NAMALWA (cell line): ENCODE results near the gene NDC1.

ENCODE experiments used
- DNase-seq: peaks from one replicate; pipeline ENCODE4 v3.0.0-alpha.2; 2015; ENCODE audit warnings: low spot score

NDC1 gene

DNA sequence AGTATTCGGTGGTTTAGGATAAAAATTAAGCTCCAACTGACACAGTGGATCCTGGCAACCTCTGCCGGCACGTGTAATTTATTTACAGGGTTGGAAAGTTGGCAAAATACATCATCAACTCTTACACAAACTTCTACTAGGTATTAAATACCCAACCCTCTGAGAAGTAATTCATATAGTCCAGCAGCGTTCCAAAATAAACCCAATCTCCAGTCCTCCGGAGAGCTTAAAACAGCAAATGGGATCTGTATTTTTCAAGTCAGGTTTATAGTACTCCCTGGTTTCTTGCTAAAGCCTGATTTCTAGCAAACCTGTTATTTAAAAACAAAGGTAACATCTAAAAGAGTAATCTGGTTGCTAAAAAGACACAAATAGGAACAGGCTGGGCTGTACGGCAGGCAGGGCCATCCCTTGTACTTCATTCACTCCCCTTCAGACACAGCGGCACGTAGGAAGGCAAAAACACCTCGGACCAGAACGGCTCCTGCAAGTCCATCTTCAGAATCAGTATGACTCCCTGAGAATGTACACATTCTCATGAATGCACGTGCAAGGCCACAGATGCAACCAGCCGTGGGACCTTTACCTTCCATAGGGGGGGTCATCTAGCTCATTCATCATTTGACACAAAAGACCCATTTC is 107.8 kb downstream of the NDC1 start:
- no peak for DNase-seq

DNA sequence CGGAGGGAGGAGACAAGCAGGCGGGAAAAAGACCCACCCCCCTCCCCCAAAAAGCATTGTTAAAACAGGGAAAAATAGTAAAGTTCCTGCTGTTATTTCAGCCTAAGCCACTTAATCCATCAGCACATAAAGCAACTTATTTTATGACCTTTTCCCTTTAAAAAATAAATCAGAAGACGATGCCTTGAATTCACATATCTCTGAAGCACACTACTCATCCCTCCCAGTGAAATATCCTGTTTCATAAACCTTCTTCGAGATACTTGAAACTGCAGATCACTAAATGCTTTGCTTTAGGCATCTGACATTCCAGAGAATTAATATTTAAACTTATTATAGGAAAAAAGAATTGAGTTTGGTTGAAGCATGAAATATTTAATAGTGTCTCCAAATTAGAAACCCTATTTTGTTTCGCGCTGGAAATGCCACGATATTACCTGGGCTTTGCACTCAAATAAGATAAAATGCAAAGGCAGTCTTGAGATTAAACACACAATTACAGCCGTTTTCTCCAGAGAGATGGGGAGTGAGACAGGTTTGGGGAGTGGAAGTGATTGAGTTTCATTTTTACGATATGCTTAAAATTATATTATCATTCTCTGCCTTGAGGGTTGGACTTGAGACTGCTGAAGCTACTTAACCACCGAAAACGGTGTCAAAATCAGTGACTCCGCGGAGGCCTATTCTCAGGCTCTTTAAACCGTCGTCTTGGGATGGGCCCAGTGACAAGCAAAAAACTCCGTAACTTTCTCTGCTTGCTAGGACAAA is 108.5 kb downstream of the NDC1 start:
- no peak for DNase-seq

DNA sequence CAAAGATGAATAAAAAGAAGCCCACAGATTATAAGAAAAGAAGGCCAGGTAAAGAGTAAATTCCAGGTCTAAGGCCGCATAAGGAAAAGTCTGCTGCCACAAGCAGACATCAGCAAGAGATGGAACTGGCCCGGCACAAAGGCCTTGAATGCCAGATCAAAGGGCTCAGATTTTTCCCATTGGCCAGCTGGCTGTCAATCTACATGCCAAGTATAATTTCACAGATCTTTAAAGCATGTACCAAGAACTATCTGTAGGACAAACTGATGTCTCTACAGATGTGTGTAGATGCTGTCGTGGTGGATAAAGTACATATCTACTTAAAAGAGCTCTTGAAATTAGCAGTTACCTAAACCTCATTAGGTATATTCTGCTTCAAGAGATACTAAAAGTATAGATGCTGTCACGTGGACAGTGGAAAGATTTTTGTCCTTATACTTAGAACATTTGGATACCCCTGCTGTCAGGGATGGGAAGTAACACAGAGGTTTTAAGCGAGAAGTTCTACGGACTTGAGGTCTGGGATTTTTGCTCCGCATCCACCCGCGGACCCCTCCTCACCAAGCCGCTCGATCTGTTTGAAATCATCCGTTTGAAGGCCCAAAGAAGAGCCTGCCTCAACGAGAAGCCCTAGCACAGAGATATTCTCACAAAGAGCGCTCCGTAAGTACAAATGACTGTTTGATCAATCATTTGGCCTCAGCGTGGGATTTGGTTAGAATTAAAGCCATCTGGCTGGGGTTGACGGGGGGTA is 109.2 kb downstream of the NDC1 start:
- no peak for DNase-seq

- DNase-seq: no peak
Observed at GRCh38 chr1:53728196-53728595, 109.9 kb downstream of the NDC1 start.

DNA sequence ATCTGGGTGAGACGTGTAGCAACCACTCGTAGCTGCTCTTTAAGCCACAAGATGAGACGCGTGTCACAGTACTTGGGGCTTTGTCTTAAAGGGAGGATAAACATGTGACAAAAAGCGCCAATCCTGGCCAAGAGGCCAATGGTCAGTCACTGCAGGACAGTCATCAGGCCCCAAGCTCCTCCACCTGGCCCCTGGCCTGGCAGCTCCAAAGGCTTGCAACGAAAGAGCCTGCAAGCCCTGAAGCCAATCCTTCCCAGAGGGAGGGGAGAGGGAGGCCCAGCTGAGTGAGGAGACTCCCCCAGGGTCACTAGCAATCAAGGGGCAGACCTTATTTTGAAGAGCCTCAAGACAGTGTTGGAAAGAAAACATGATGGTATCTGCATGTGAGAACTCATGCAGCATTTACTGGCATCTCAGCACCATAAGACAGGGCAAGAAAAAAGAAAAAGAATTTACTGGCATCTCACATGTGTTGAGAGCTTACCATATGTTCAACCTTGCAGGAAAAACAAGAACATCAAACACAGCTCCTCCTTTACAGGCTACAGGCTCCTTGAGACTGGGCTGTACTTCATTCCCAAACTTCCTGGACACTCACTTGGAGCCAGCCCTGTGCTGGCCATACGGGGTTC is 110.5 kb downstream of the NDC1 start:
- DNase-seq: no peak

DNA sequence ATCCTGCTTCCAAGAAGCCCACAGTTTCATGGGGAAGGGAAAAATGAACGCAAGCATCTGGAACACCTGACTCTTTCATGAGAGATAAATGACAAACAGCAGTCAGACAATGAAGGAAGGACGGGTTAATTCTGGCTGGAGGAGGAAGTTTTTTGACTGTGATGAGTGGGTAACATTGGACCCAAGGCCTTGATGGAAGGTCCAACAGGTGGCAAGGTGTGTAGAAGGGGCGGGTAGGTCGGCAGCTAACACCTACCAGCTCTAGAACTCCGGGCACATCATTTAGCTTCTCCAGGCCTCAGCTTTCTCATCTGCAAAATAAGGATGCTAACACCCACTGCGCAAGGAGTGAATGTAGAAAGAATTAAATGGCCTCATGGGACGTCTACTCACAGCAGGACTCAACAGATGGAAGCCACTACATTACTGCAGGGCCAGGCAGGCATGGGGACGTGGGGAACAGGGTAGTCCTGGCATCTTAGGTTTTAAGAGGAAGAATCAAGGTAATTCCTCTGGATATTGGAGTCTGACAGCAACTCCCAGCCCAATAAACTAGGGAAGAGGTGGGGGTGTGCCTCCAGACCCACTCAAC is 112.0 kb downstream of the NDC1 start:
- no peak for DNase-seq

- no peak for DNase-seq
Observed at GRCh38 chr1:53725238-53725689, 112.8 kb downstream of the NDC1 start.

- no peak for DNase-seq
Observed at GRCh38 chr1:53722025-53722424, 116.1 kb downstream of the NDC1 start.

GRCh38 chr1:53721088-53721487 is 117.0 kb downstream of the NDC1 start:
- no peak for DNase-seq

- no peak for DNase-seq
Observed at GRCh38 chr1:53719469-53719868, 118.6 kb downstream of the NDC1 start.

- no peak for DNase-seq
Observed at GRCh38 chr1:53718443-53718842, 119.7 kb downstream of the NDC1 start.

GRCh38 chr1:53717025-53717804 is 120.9 kb downstream of the NDC1 start:
- no peak for DNase-seq

DNA sequence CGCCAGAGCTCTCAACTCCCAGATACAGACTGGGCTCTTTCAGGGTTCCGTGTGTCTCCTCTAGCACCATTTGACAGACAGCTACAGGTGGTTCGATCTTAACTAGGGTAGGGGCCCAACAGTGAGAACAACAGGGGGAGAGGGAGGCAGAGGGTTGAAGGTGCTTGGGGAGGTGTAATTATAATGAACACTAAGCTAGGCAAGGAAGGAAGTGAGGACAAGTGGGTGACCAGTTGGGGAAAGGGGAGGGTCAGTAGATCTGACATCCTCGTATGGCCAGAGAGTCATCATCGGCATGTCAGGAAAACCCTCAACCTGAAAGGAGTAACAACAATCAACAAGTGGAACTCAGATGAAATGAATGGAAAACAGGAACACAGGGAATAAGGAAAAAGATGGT is 121.9 kb downstream of the NDC1 start:
- DNase-seq: no peak

- DNase-seq: peak; percentile 33
Observed at GRCh38 chr1:53715478-53715877, 122.6 kb downstream of the NDC1 start.
